GM04504 (cell line): ENCODE measurements around the gene AP3B2.

Experiments used
- DNase-seq: peaks from one replicate; pipeline ENCODE4 v3.0.0-alpha.2; 2012; ENCODE audit warnings: low read depth

AP3B2 gene

GRCh38 chr15:82692171-82692570 is 17.5 kb downstream of the AP3B2 start:
- DNase-seq = no peak

GRCh38 chr15:82689147-82689546 is 20.5 kb downstream of the AP3B2 start:
- no peak for DNase-seq

- DNase-seq = no peak
Observed at GRCh38 chr15:82688691-82689090, 21.0 kb downstream of the AP3B2 start.

- DNase-seq = no peak
Observed at GRCh38 chr15:82681371-82681770, 28.3 kb downstream of the AP3B2 start.

- no peak for DNase-seq
Observed at GRCh38 chr15:82680200-82681102, 29.2 kb downstream of the AP3B2 start.

GRCh38 chr15:82679626-82680199 is 30.0 kb downstream of the AP3B2 start:
- DNase-seq = no peak

GRCh38 chr15:82677720-82678323 is 31.9 kb downstream of the AP3B2 start:
- no peak for DNase-seq

- DNase-seq = no peak
Observed at GRCh38 chr15:82674873-82675272, 34.8 kb downstream of the AP3B2 start.

- no peak for DNase-seq
Observed at GRCh38 chr15:82670699-82671098, 39.0 kb downstream of the AP3B2 start.

- DNase-seq = no peak
Observed at GRCh38 chr15:82666606-82667005, 43.1 kb downstream of the AP3B2 start.

- DNase-seq = no peak
Observed at GRCh38 chr15:82664021-82664420, 45.7 kb downstream of the AP3B2 start.

GRCh38 chr15:82663186-82663600 is 46.5 kb downstream of the AP3B2 start:
- peak; percentile 9 for DNase-seq

- DNase-seq = no peak
Observed at GRCh38 chr15:82662641-82663040, 47.0 kb downstream of the AP3B2 start.

- no peak for DNase-seq
Observed at GRCh38 chr15:82660378-82660777, 49.3 kb downstream of the AP3B2 start.

- no peak for DNase-seq
Observed at GRCh38 chr15:82656641-82657266, 52.9 kb downstream of the AP3B2 start.

- DNase-seq = no peak
Observed at GRCh38 chr15:82655606-82656005, 54.1 kb downstream of the AP3B2 start.

GRCh38 chr15:82653483-82654168 is 56.0 kb downstream of the AP3B2 start:
- no peak for DNase-seq

- DNase-seq = no peak
Observed at GRCh38 chr15:82651708-82652107, 58.0 kb downstream of the AP3B2 start.

- DNase-seq = no peak
Observed at GRCh38 chr15:82650046-82650670, 59.5 kb downstream of the AP3B2 start.

- DNase-seq = no peak
Observed at GRCh38 chr15:82649226-82649999, 60.3 kb downstream of the AP3B2 start.
